Measurements from ENCODE around the gene GPR68.
"Not testable (repeated sequence)": the region's sequence is repeated elsewhere in the genome, so short reads cannot be mapped to it uniquely, and the experiment has no call there.

- TF ChIP-seq, protein P1, sequence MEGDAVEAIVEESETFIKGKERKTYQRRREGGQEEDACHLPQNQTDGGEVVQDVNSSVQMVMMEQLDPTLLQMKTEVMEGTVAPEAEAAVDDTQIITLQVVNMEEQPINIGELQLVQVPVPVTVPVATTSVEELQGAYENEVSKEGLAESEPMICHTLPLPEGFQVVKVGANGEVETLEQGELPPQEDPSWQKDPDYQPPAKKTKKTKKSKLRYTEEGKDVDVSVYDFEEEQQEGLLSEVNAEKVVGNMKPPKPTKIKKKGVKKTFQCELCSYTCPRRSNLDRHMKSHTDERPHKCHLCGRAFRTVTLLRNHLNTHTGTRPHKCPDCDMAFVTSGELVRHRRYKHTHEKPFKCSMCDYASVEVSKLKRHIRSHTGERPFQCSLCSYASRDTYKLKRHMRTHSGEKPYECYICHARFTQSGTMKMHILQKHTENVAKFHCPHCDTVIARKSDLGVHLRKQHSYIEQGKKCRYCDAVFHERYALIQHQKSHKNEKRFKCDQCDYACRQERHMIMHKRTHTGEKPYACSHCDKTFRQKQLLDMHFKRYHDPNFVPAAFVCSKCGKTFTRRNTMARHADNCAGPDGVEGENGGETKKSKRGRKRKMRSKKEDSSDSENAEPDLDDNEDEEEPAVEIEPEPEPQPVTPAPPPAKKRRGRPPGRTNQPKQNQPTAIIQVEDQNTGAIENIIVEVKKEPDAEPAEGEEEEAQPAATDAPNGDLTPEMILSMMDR (IDR thresholded peaks at IDR 0.05), result not testable (repeated sequence)
- TF ChIP-seq POLR2A, POLR2AphosphoS5, EP300 (IDR thresholded peaks at IDR 0.05): not testable (repeated sequence)
Measured at GRCh38 chr14:91266276-91266675, 21.8 kb upstream of the GPR68 start.

Data from suprapubic skin (tissue), 4 donors.